HepG2 (cell line): ENCODE measurements around the gene TLR5. TPM values are rescaled to one million over a fixed set of nuclear protein-coding genes. Genes with fewer than 3 reads are reported as not detected.

Experiments
- BCL6 ChIP-seq: IDR thresholded peaks from 2 replicates; pipeline ENCODE4 v1.6.1; 2016; ENCODE audit warnings: missing genetic modification reagents, missing compliant biosample characterization
- CENPX ChIP-seq: sonication (generic); formaldehyde crosslinking; IDR thresholded peaks from 2 replicates; pipeline ENCODE4 v1.9.0; 2021; ENCODE audit warnings: mild to moderate bottlenecking, missing genetic modification reagents, moderate library complexity
- E2F2 ChIP-seq: sonication (generic); formaldehyde crosslinking; IDR thresholded peaks from 2 replicates; pipeline ENCODE4 v1.4.0; 2020; ENCODE audit warnings: missing genetic modification reagents, borderline replicate concordance
- FOXK1 ChIP-seq: sonication (generic); formaldehyde crosslinking; IDR thresholded peaks from 2 replicates; pipeline ENCODE4 v1.4.0; 2020; ENCODE audit warnings: low read depth, missing genetic modification reagents, borderline replicate concordance
- HNRNPLL ChIP-seq: fragments of 200-400 bp; formaldehyde crosslinking; IDR thresholded peaks from 2 replicates; pipeline ENCODE4 v1.6.1; 2017; ENCODE audit warnings: mild to moderate bottlenecking, low read depth, low read length; ENCODE audit not compliant: poor library complexity, severe bottlenecking
- JUN ChIP-seq: sonication (generic); formaldehyde crosslinking; IDR thresholded peaks from 2 replicates; pipeline ENCODE4 v1.4.0; 2020; ENCODE audit warnings: mild to moderate bottlenecking, missing genetic modification reagents
- MED8 ChIP-seq: sonication (generic); formaldehyde crosslinking; IDR thresholded peaks from 2 replicates; pipeline ENCODE4 v1.8.1; 2023; ENCODE audit warnings: mild to moderate bottlenecking, missing genetic modification reagents; ENCODE audit not compliant: insufficient replicate concordance
- NR2F1 ChIP-seq, 2 experiments: fragments of 450-650 bp in 1 of 2; formaldehyde crosslinking in 1 of 2; IDR thresholded peaks; 2 replicates each; pipeline versions ENCODE4 v1.5.0 to v1.6.1; 2016 to 2020; ENCODE audit warnings: mild to moderate bottlenecking in 1 of 2, missing compliant biosample characterization in 1 of 2, missing genetic modification reagents in 1 of 2, moderate library complexity in 1 of 2
- PCBP1 ChIP-seq: fragments of 200-400 bp; formaldehyde crosslinking; IDR thresholded peaks from 2 replicates; pipeline ENCODE4 v1.6.1; 2017; ENCODE audit warnings: mild to moderate bottlenecking, low read depth, low read length, borderline replicate concordance
- SCMH1 ChIP-seq: sonication (generic); formaldehyde crosslinking; IDR thresholded peaks from 2 replicates; pipeline ENCODE4 v1.9.0; 2021; ENCODE audit warnings: missing genetic modification reagents, mild to moderate bottlenecking, borderline replicate concordance
- TRIM24 ChIP-seq: sonication (generic); formaldehyde crosslinking; IDR thresholded peaks from 2 replicates; pipeline ENCODE4 v1.8.0; 2022; ENCODE audit warnings: mild to moderate bottlenecking, missing genetic modification reagents
- ZBTB7B ChIP-seq: sonication (generic); formaldehyde crosslinking; IDR thresholded peaks from 2 replicates; pipeline ENCODE4 v1.4.0; 2020; ENCODE audit warnings: missing genetic modification reagents
- ZIK1 ChIP-seq: sonication (generic); formaldehyde crosslinking; IDR thresholded peaks from 2 replicates; pipeline ENCODE4 v1.5.0; 2020; ENCODE audit warnings: mild to moderate bottlenecking, low read depth, missing genetic modification reagents, borderline replicate concordance
- ZNF230 ChIP-seq: sonication (generic); formaldehyde crosslinking; IDR thresholded peaks from 2 replicates; pipeline ENCODE4 v1.4.0; 2020; ENCODE audit warnings: mild to moderate bottlenecking, missing genetic modification reagents
- ZNF615 ChIP-seq: sonication (generic); formaldehyde crosslinking; IDR thresholded peaks from 2 replicates; pipeline ENCODE4 v1.5.0; 2020; ENCODE audit warnings: mild to moderate bottlenecking, missing genetic modification reagents, borderline replicate concordance
- ZNF777 ChIP-seq: sonication (generic); formaldehyde crosslinking; IDR thresholded peaks from 2 replicates; pipeline ENCODE4 v1.4.0; 2020; ENCODE audit warnings: missing genetic modification reagents
- polyA plus RNA-seq, 8 experiments: library from polyadenylated mRNA; depleted of rRNA in 3 of 8; stranded (reverse) in 7 of 8; unstranded in 1 of 8; fragments of >200 nt; fragmentation: Illumina TruSeq in 4 of 8; extraction: Trizol in 4 of 8; gene quantifications; 2 replicates each; pipeline versions ENCODE4 v1.2.1 to v1.2.3, GENCODE V29; 2011 to 2016; ENCODE audit warnings: low read depth in 4 of 8, missing spikeins in 1 of 8, mixed read lengths in 1 of 8; ENCODE audit not compliant: insufficient read depth in 1 of 8
- total RNA-seq, 5 experiments: library from RNA; depleted of rRNA; stranded (reverse); fragments of >200 nt; fragmentation: Illumina TruSeq; extraction: Trizol; gene quantifications; 2 replicates each; pipeline ENCODE4 v1.2.3, GENCODE V29; 2016; ENCODE audit warnings: low read depth in 1 of 5
- TF ChIP-seq, protein P1 (sequence below): IDR thresholded peaks from 2 replicates; pipeline ENCODE4 v1.4.0; 2020; ENCODE audit warnings: mild to moderate bottlenecking, missing genetic modification reagents
- TF ChIP-seq, protein P2 (sequence below): sonication (generic); formaldehyde crosslinking; IDR thresholded peaks from 2 replicates; pipeline ENCODE4 v1.4.0; 2020; ENCODE audit warnings: mild to moderate bottlenecking, missing genetic modification reagents, borderline replicate concordance
- TF ChIP-seq, protein P3 (sequence below): sonication (generic); formaldehyde crosslinking; conservative IDR thresholded peaks from 2 replicates; pipeline ENCODE4 v1.4.0; 2020; ENCODE audit warnings: mild to moderate bottlenecking, missing genetic modification reagents, moderate library complexity

TLR5 gene
- total and polyA plus RNA-seq, 2 of the 13 experiments (the other 11 are each of a cell fraction or from before 2014, with no cell fraction given) = not detected

DNA sequence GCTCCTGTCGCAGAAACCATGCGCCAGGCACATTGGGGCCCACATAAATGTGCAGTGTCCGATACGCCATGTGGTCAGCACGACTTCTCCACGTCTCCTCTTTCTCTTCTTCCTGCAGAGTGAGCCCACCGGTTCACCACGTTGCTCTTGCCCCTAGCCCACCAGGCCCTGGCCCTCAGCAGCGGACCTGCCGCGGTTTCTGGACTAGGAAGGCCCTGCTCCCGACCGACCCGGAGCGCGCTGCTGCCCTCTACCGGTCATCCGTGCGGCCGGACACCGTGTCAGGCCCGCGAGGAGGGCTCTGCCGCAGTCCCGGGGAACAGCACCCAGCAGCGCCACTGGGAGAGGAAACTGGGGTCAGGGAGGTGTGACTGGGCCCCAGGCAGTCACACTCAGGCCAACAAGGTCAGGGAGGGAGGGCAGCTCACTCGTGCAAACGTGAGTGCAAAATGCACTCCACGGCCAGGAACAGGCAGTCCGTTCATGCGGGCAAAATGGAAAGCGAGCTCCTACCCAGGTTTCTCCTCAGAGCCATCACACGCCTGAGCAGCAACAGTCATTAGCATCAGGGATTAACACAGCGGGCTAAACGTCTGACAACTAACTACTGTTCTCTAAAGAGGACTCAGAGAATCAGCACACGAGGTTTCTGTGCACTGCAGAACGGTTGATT, 13.7 kb downstream of the TLR5 start (continued):
- TF ChIP-seq, protein P1, sequence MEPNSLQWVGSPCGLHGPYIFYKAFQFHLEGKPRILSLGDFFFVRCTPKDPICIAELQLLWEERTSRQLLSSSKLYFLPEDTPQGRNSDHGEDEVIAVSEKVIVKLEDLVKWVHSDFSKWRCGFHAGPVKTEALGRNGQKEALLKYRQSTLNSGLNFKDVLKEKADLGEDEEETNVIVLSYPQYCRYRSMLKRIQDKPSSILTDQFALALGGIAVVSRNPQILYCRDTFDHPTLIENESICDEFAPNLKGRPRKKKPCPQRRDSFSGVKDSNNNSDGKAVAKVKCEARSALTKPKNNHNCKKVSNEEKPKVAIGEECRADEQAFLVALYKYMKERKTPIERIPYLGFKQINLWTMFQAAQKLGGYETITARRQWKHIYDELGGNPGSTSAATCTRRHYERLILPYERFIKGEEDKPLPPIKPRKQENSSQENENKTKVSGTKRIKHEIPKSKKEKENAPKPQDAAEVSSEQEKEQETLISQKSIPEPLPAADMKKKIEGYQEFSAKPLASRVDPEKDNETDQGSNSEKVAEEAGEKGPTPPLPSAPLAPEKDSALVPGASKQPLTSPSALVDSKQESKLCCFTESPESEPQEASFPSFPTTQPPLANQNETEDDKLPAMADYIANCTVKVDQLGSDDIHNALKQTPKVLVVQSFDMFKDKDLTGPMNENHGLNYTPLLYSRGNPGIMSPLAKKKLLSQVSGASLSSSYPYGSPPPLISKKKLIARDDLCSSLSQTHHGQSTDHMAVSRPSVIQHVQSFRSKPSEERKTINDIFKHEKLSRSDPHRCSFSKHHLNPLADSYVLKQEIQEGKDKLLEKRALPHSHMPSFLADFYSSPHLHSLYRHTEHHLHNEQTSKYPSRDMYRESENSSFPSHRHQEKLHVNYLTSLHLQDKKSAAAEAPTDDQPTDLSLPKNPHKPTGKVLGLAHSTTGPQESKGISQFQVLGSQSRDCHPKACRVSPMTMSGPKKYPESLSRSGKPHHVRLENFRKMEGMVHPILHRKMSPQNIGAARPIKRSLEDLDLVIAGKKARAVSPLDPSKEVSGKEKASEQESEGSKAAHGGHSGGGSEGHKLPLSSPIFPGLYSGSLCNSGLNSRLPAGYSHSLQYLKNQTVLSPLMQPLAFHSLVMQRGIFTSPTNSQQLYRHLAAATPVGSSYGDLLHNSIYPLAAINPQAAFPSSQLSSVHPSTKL = 0 out of 2 replicates have a peak, but pooled peaks have one; percentile 13
- TF ChIP-seq MED8 (CRISPR knock-in tag) (no peak), NR2F1 (CRISPR knock-in tag; IDR thresholded peaks at IDR 0.05) (no peak), ZIK1 (CRISPR knock-in tag) (no peak), FOXK1 (CRISPR knock-in tag) (no peak), JUN (CRISPR knock-in tag) (no peak), ZNF777 (no peak), ZNF230 (CRISPR knock-in tag) (no peak), BCL6 (CRISPR knock-in tag) (no peak), HNRNPLL (peak; percentile 45), TRIM24 (CRISPR knock-in tag) (no peak), ZBTB7B (CRISPR knock-in tag) (no peak), PCBP1 (no peak), SCMH1 (no peak), ZNF615 (no peak), CENPX (CRISPR knock-in tag) (no peak), E2F2 (CRISPR knock-in tag) (no peak)
- TF ChIP-seq, protein P2, sequence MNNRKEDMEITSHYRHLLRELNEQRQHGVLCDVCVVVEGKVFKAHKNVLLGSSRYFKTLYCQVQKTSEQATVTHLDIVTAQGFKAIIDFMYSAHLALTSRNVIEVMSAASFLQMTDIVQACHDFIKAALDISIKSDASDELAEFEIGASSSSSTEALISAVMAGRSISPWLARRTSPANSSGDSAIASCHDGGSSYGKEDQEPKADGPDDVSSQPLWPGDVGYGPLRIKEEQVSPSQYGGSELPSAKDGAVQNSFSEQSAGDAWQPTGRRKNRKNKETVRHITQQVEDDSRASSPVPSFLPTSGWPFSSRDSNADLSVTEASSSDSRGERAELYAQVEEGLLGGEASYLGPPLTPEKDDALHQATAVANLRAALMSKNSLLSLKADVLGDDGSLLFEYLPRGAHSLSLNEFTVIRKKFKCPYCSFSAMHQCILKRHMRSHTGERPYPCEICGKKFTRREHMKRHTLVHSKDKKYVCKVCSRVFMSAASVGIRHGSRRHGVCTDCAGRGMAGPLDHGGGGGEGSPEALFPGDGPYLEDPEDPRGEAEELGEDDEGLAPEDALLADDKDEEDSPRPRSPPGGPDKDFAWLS (CRISPR knock-in tag) = no peak
- TF ChIP-seq, protein P3, sequence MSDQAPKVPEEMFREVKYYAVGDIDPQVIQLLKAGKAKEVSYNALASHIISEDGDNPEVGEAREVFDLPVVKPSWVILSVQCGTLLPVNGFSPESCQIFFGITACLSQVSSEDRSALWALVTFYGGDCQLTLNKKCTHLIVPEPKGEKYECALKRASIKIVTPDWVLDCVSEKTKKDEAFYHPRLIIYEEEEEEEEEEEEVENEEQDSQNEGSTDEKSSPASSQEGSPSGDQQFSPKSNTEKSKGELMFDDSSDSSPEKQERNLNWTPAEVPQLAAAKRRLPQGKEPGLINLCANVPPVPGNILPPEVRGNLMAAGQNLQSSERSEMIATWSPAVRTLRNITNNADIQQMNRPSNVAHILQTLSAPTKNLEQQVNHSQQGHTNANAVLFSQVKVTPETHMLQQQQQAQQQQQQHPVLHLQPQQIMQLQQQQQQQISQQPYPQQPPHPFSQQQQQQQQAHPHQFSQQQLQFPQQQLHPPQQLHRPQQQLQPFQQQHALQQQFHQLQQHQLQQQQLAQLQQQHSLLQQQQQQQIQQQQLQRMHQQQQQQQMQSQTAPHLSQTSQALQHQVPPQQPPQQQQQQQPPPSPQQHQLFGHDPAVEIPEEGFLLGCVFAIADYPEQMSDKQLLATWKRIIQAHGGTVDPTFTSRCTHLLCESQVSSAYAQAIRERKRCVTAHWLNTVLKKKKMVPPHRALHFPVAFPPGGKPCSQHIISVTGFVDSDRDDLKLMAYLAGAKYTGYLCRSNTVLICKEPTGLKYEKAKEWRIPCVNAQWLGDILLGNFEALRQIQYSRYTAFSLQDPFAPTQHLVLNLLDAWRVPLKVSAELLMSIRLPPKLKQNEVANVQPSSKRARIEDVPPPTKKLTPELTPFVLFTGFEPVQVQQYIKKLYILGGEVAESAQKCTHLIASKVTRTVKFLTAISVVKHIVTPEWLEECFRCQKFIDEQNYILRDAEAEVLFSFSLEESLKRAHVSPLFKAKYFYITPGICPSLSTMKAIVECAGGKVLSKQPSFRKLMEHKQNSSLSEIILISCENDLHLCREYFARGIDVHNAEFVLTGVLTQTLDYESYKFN = no peak
